Keratinocyte (primary cell): Measurements from ENCODE around the gene ATP12A.

Source experiments
- CTCF ChIP-seq, 3 experiments: IDR thresholded peaks in 1 of 3; conservative IDR thresholded peaks in 1 of 3; optimal IDR thresholded peaks in 1 of 3; 2 replicates in 2 of 3; 3 replicates in 1 of 3; pipeline versions ENCODE3 to v1.5.1; 2011; ENCODE audit warnings: low read length in 3 of 3, mild to moderate bottlenecking in 3 of 3, moderate library complexity in 2 of 3, control low read depth in 1 of 3, inconsistent platforms in 1 of 3; ENCODE audit not compliant: insufficient read depth in 2 of 3; ENCODE audit errors: extremely low read depth in 1 of 3
- EZH2 ChIP-seq: IDR thresholded peaks from one replicate; pipeline ENCODE4 v1.6.1; 2012; ENCODE audit warnings: inconsistent platforms, mild to moderate bottlenecking, low read length, moderate library complexity

GRCh38 chr13:24691381-24691780, 11.2 kb downstream of the ATP12A start:
- no peak for TF ChIP-seq CTCF (optimal IDR thresholded peaks at IDR 0.05 in 1 of 3, IDR thresholded peaks at IDR 0.05 in 1 of 3, conservative IDR thresholded peaks at IDR 0.05 in 1 of 3; ENCODE audit: extremely low read depth in 1 of 3, insufficient read depth in 2 of 3, low read length in 3 of 3)
- no peak for TF ChIP-seq EZH2
